Mesendoderm (in vitro differentiated cells): ENCODE data around the gene KIF3A.
A peak's percentile ranks its signal among the peaks of the same experiment; 100 is the strongest.

Experiments used
- DNase-seq: peaks from one replicate; pipeline ENCODE4 v3.0.0; 2013
- H2AK5ac ChIP-seq: 2 replicates; pipeline ENCODE4 v1.6.1; 2013; ENCODE audit warnings: low read length, inconsistent platforms
- H2BK120ac ChIP-seq: 2 replicates; pipeline ENCODE4 v1.6.1; 2013; ENCODE audit warnings: low read depth, mild to moderate bottlenecking, low read length, moderate library complexity, mixed read lengths
- H2BK15ac ChIP-seq: replicated peaks from 2 replicates; pipeline ENCODE4 v1.6.1; 2013; ENCODE audit warnings: low read depth, mild to moderate bottlenecking, moderate library complexity
- H2BK5ac ChIP-seq: 2 replicates; pipeline ENCODE4 v1.6.1; 2013; ENCODE audit warnings: low read length, inconsistent platforms
- H3K18ac ChIP-seq: 2 replicates; pipeline ENCODE4 v1.6.1; 2013; ENCODE audit warnings: mild to moderate bottlenecking, low read length, mixed read lengths
- H3K23ac ChIP-seq: one replicate; pipeline ENCODE4 v1.6.1; 2013; ENCODE audit warnings: low read length
- H3K27ac ChIP-seq: 2 replicates; pipeline ENCODE4 v1.5.1; 2013; ENCODE audit warnings: low read depth, mild to moderate bottlenecking, inconsistent platforms, low read length, moderate library complexity
- H3K27me3 ChIP-seq: 2 replicates; pipeline ENCODE4 v1.6.1; 2013; ENCODE audit warnings: low read length, control low read depth, mild to moderate bottlenecking, inconsistent platforms; ENCODE audit not compliant: insufficient read depth, poor library complexity
- H3K36me3 ChIP-seq: 2 replicates; pipeline ENCODE4 v1.6.1; 2013; ENCODE audit warnings: low read length, inconsistent platforms; ENCODE audit not compliant: control insufficient read depth, insufficient read depth
- H3K4ac ChIP-seq: one replicate; pipeline ENCODE4 v1.6.1; 2013; ENCODE audit warnings: low read depth, mild to moderate bottlenecking, low read length, moderate library complexity
- H3K4me1 ChIP-seq: 2 replicates; pipeline ENCODE4 v1.6.1; 2013; ENCODE audit warnings: low read depth, low read length, inconsistent platforms; ENCODE audit not compliant: control insufficient read depth
- H3K4me2 ChIP-seq: 2 replicates; pipeline ENCODE4 v1.6.1; 2013; ENCODE audit warnings: low read length
- H3K4me3 ChIP-seq: 2 replicates; pipeline ENCODE4 v1.5.1; 2013; ENCODE audit warnings: mild to moderate bottlenecking, low read length
- H3K56ac ChIP-seq: one replicate; pipeline ENCODE4 v1.6.1; 2013; ENCODE audit warnings: low read length
- H3K79me1 ChIP-seq: 2 replicates; pipeline ENCODE4 v1.6.1; 2013; ENCODE audit warnings: low read length, inconsistent platforms
- H3K79me2 ChIP-seq: 2 replicates; pipeline ENCODE4 v1.6.1; 2013; ENCODE audit warnings: mild to moderate bottlenecking, low read length; ENCODE audit not compliant: control insufficient read depth, insufficient read depth
- H3K9ac ChIP-seq: 2 replicates; pipeline ENCODE4 v1.6.1; 2013; ENCODE audit warnings: low read length, inconsistent platforms
- H4K5ac ChIP-seq: one replicate; pipeline ENCODE4 v1.6.1; 2013; ENCODE audit warnings: low read length
- H4K8ac ChIP-seq: one replicate; pipeline ENCODE4 v1.6.1; 2013; ENCODE audit warnings: low read depth, mild to moderate bottlenecking, control low read depth, low read length, moderate library complexity
- WGBS: extraction: QIAGEN DNeasy Blood & Tissue Kit; methylation state at CpG from one replicate; pipeline ENCODE4 v1.1.7; 2013; ENCODE audit warnings: low lambda C conversion rate, missing lambda C conversion rate; ENCODE audit not compliant: insufficient coverage; ENCODE audit errors: extremely low coverage; 5-methylcytosine and 5-hydroxymethylcytosine counted together

KIF3A gene

DNA sequence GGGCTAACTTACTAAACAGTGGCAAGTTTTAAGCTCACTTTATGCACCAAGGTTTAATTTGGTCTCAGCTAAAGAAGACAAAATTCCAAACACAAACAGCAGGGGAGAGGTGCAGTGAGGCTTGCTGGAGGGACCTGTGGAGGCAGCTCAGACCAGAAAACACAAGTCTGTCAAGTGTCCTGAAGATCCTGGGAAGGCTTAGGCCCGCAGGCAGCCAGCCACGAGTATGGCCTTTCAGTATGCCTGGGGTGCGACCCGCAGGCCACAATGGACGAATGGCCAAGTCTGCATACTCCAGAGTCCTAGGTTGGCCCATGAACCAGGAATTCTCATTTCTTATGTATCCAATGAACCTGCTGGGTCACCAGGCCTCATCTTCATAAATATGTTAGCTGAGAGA lies 19.2 kb upstream of the KIF3A start:
- Histone ChIP-seq H3K4me3 (no peak overlapping the region), H3K4me1 (no peaks in the 10 kb centered on the region), H3K23ac (no peak overlapping the region), H3K18ac (no peak overlapping the region), H3K36me3 (no peaks in the 10 kb centered on the region), H2BK5ac (no peak overlapping the region), H3K56ac (no peak overlapping the region), H4K8ac (no peak overlapping the region), H3K4ac (no peak overlapping the region), H3K27ac (no peak overlapping the region), H3K79me2 (no peaks in the 10 kb centered on the region), H2BK15ac (no peak overlapping the region), H3K4me2 (no peak overlapping the region), H3K27me3 (no peaks in the 10 kb centered on the region), H2AK5ac (no peak overlapping the region), H2BK120ac (no peak overlapping the region), H4K5ac (no peak overlapping the region), H3K79me1 (no peaks in the 10 kb centered on the region), H3K9ac (no peak overlapping the region)
- DNase-seq, result no peak
- WGBS, result no CpG with 5 or more reads among the region's 5 CpGs

- no peak overlapping the region for H2BK5ac ChIP-seq
- no peak overlapping the region for H3K4me3 ChIP-seq
- H2BK120ac ChIP-seq, result no peak overlapping the region
- H3K23ac ChIP-seq, result no peak overlapping the region
- no peaks in the 10 kb centered on the region for H3K27me3 ChIP-seq
- no peaks in the 10 kb centered on the region for H3K4me1 ChIP-seq
- no peak overlapping the region for H3K18ac ChIP-seq
- no peak overlapping the region for H2AK5ac ChIP-seq
- no peak overlapping the region for H3K4ac ChIP-seq
- H3K56ac ChIP-seq, result no peak overlapping the region
- H3K79me2 ChIP-seq, result no peaks in the 10 kb centered on the region
- H3K9ac ChIP-seq, result no peak overlapping the region
- peak; percentile 60 for DNase-seq
- no peak overlapping the region for H4K8ac ChIP-seq
- H3K4me2 ChIP-seq, result no peak overlapping the region
- no peak overlapping the region for H3K27ac ChIP-seq
- H2BK15ac ChIP-seq, result no peak overlapping the region
- no peaks in the 10 kb centered on the region for H3K36me3 ChIP-seq
- no peaks in the 10 kb centered on the region for H3K79me1 ChIP-seq
- no peak overlapping the region for H4K5ac ChIP-seq
These were observed 17.6 kb upstream of the KIF3A start for GRCh38 chr5:132754947-132755346.

GRCh38 chr5:132754111-132754510 lies 16.8 kb upstream of the KIF3A start:
- Histone ChIP-seq H3K4me3 (no peak overlapping the region), H3K36me3 (no peaks in the 10 kb centered on the region), H3K27me3 (peaks cover 2% of the 10 kb centered on the region), H3K56ac (no peak overlapping the region), H2BK15ac (no peak overlapping the region), H3K27ac (no peak overlapping the region), H2BK120ac (no peak overlapping the region), H3K23ac (no peak overlapping the region), H2AK5ac (no peak overlapping the region), H4K8ac (no peak overlapping the region), H3K4me1 (no peaks in the 10 kb centered on the region), H4K5ac (no peak overlapping the region), H3K18ac (no peak overlapping the region), H2BK5ac (no peak overlapping the region), H3K9ac (no peak overlapping the region), H3K79me1 (no peaks in the 10 kb centered on the region), H3K4ac (no peak overlapping the region), H3K79me2 (no peaks in the 10 kb centered on the region), H3K4me2 (no peak overlapping the region)
- no peak for DNase-seq
- no CpG with 5 or more reads among the region's 4 CpGs for WGBS

- no peak overlapping the region for H4K8ac ChIP-seq
- H3K27ac ChIP-seq, result no peak overlapping the region
- H2BK15ac ChIP-seq, result no peak overlapping the region
- no peak overlapping the region for H3K9ac ChIP-seq
- H3K4ac ChIP-seq, result no peak overlapping the region
- H2BK5ac ChIP-seq, result no peak overlapping the region
- H3K4me1 ChIP-seq, result no peaks in the 10 kb centered on the region
- H3K27me3 ChIP-seq, result peaks cover 7% of the 10 kb centered on the region
- no peak overlapping the region for H3K56ac ChIP-seq
- H4K5ac ChIP-seq, result no peak overlapping the region
- no peaks in the 10 kb centered on the region for H3K79me1 ChIP-seq
- no peak overlapping the region for H3K23ac ChIP-seq
- no CpG with 5 or more reads among the region's 2 CpGs for WGBS
- H2BK120ac ChIP-seq, result no peak overlapping the region
- no peak overlapping the region for H3K18ac ChIP-seq
- no peak overlapping the region for H3K4me3 ChIP-seq
- no peaks in the 10 kb centered on the region for H3K79me2 ChIP-seq
- peak; percentile 36 for DNase-seq
- H3K36me3 ChIP-seq, result no peaks in the 10 kb centered on the region
- no peak overlapping the region for H2AK5ac ChIP-seq
- no peak overlapping the region for H3K4me2 ChIP-seq
These were observed 16.0 kb upstream of the KIF3A start for GRCh38 chr5:132753135-132753987.

- Histone ChIP-seq H4K8ac (no peak overlapping the region), H2AK5ac (no peak overlapping the region), H2BK15ac (no peak overlapping the region), H3K27me3 (peaks cover 13% of the 10 kb centered on the region), H4K5ac (no peak overlapping the region), H3K79me1 (no peaks in the 10 kb centered on the region), H3K18ac (no peak overlapping the region), H3K4ac (no peak overlapping the region), H3K56ac (no peak overlapping the region), H2BK120ac (no peak overlapping the region), H3K4me1 (no peaks in the 10 kb centered on the region), H3K4me2 (no peak overlapping the region), H3K27ac (no peak overlapping the region), H2BK5ac (no peak overlapping the region), H3K4me3 (no peak overlapping the region), H3K9ac (no peak overlapping the region), H3K79me2 (no peaks in the 10 kb centered on the region), H3K36me3 (no peaks in the 10 kb centered on the region), H3K23ac (no peak overlapping the region)
- no CpG with 5 or more reads among the region's 1 CpG for WGBS
- no peak for DNase-seq
These were observed 15.3 kb upstream of the KIF3A start for GRCh38 chr5:132752581-132753125.
